ENCODE measurements around the gene MAPK10. TPM values are rescaled to one million over a fixed set of nuclear protein-coding genes. Genes with fewer than 3 reads are reported as not detected.

Gene MAPK10
- total and polyA plus RNA-seq, 2 of the 8 experiments (the other 6 are each of a cell fraction or from before 2014, with no cell fraction given): 2.5 to 3.1 TPM

- no peaks in the 10 kb centered on the region for H3K36me3 ChIP-seq (ENCODE audit: control insufficient read depth in 2 of 4, insufficient read depth in 4 of 4, low read length in 3 of 4)
- no peak overlapping the region for H3K4me2 ChIP-seq (ENCODE audit: insufficient read depth in 1 of 2, low read depth in 2 of 2, low read length in 2 of 2)
- no peak overlapping the region for H3K23ac ChIP-seq (ENCODE audit: insufficient read length)
- no peak overlapping the region for H3K9ac ChIP-seq (replicated peaks in 1 of 4; ENCODE audit: extremely low read depth in 1 of 4, low read depth in 3 of 4, low read length in 3 of 4)
- H3K27ac ChIP-seq (ENCODE audit: low read depth, low read length): no peak overlapping the region
- TF ChIP-seq ASH2L (IDR thresholded peaks at IDR 0.05; ENCODE audit: low read length) (no peak), PHF8 (conservative IDR thresholded peaks at IDR 0.05; ENCODE audit: low read depth, low read length) (no peak), SRF (IDR thresholded peaks at IDR 0.05; ENCODE audit: low read depth, low read length) (no peak), POLR2A (IDR thresholded peaks at IDR 0.05; ENCODE audit: control extremely low read depth in 1 of 2, low read depth in 2 of 2, low read length in 2 of 2) (no peak), SAP30 (IDR thresholded peaks at IDR 0.05; ENCODE audit: insufficient read depth, insufficient replicate concordance, low read length) (no peak), POU5F1 (IDR thresholded peaks at IDR 0.05; ENCODE audit: low read depth, low read length) (no peak)
- CTCF ChIA-PET (ENCODE audit: partially characterized antibody): interaction anchor here (0.8 kb wide), 1 partner anchor 33 kb away, joined by 3 read pairs; no protein-coding TSS in a partner anchor
- DNase-seq (ENCODE audit: low read depth in 1 of 2, low spot score in 2 of 2) (no peak), FAIRE-seq (no peak)
- H3K79me1 ChIP-seq (ENCODE audit: low read depth, low read length): no peaks in the 10 kb centered on the region
- no peak overlapping the region for H3K4ac ChIP-seq (replicated peaks; ENCODE audit: insufficient read length, low read depth, low read length)
- POLR2A ChIA-PET (ENCODE audit: partially characterized antibody): no interaction called here
- no peak overlapping the region for H4K5ac ChIP-seq (ENCODE audit: insufficient read length, low read depth, low read length)
- H3K9me3 ChIP-seq (ENCODE audit: insufficient read depth in 2 of 2, low read depth in 1 of 2, low read length in 1 of 2): no peaks in the 10 kb centered on the region
- no peaks in the 10 kb centered on the region for H3K4me1 ChIP-seq (replicated peaks in 1 of 4; ENCODE audit: control insufficient read depth in 3 of 4, insufficient read depth in 4 of 4, low read length in 3 of 4)
- H2BK20ac ChIP-seq (ENCODE audit: low read length): no peak overlapping the region
- no peak overlapping the region for H3K4me3 ChIP-seq (ENCODE audit: extremely low read depth in 1 of 4, insufficient read depth in 2 of 4, low read depth in 3 of 4, low read length in 4 of 4)
- H3K23me2 ChIP-seq (ENCODE audit: low read depth, low read length): no peaks in the 10 kb centered on the region
- H2AFZ ChIP-seq (ENCODE audit: low read length): no peak overlapping the region
- no peak overlapping the region for H2BK5ac ChIP-seq (ENCODE audit: low read depth, low read length)
- H3K14ac ChIP-seq (ENCODE audit: insufficient read length): no peak overlapping the region
- H3K18ac ChIP-seq (ENCODE audit: extremely low read depth, low read length): no peak overlapping the region
- no peak overlapping the region for H2BK120ac ChIP-seq (replicated peaks; ENCODE audit: low read depth, low read length)
- H3K27me3 ChIP-seq (replicated peaks in 1 of 4; ENCODE audit: control insufficient read depth in 3 of 4, extremely low read depth in 1 of 4, insufficient read depth in 3 of 4, low read length in 3 of 4): no peaks in the 10 kb centered on the region
- no peak overlapping the region for H2BK15ac ChIP-seq (ENCODE audit: low read length)
- H2AK5ac ChIP-seq (ENCODE audit: low read depth, low read length): no peak overlapping the region
- no peak overlapping the region for H4K91ac ChIP-seq (replicated peaks; ENCODE audit: insufficient read length, low read length)
- H3K56ac ChIP-seq (replicated peaks; ENCODE audit: insufficient read length, low read depth, low read length): no peak overlapping the region
- no peak overlapping the region for H4K8ac ChIP-seq (ENCODE audit: extremely low read depth, insufficient read depth, low read length)
- H4K20me1 ChIP-seq (replicated peaks in 1 of 2; ENCODE audit: control insufficient read depth in 1 of 2, insufficient read depth in 2 of 2, low read length in 2 of 2): no peaks in the 10 kb centered on the region
- no peak overlapping the region for H2BK12ac ChIP-seq (ENCODE audit: low read depth, low read length)
- H3K79me2 ChIP-seq (ENCODE audit: control insufficient read depth in 1 of 2, insufficient read depth in 2 of 2, low read length in 2 of 2): no peaks in the 10 kb centered on the region
Observed at GRCh38 chr4:86178211-86178610, 181.6 kb downstream of the MAPK10 start.
